Stimulated activated naive CD8-positive, alpha-beta T cell treated with anti-CD3 and anti-CD28 coated beads, Interleukin-15, Interleukin-2, amounts not matched to agents 100 ng/mL and 50 ng/mL, for 24 hours (primary cell): ENCODE measurements around the gene KLF13.

Source experiments
- H3K27ac Mint-ChIP-seq: one replicate; pipeline ENCODE4 v1.8.0; 2021; ENCODE audit warnings: mild to moderate bottlenecking, mixed read lengths
- H3K27me3 Mint-ChIP-seq: one replicate; pipeline ENCODE4 v1.8.0; 2021; ENCODE audit warnings: mixed read lengths
- H3K36me3 Mint-ChIP-seq: one replicate; pipeline ENCODE4 v1.8.0; 2021; ENCODE audit warnings: low read depth, mixed read lengths
- H3K4me1 Mint-ChIP-seq: one replicate; pipeline ENCODE4 v1.8.0; 2021; ENCODE audit warnings: low read depth, mixed read lengths
- H3K4me3 Mint-ChIP-seq: one replicate; pipeline ENCODE4 v1.8.0; 2021; ENCODE audit warnings: mild to moderate bottlenecking, mixed read lengths
- H3K9me3 Mint-ChIP-seq: one replicate; pipeline ENCODE4 v1.8.0; 2021; ENCODE audit warnings: mixed read lengths

Gene KLF13

GRCh38 chr15:31305375-31305774, 21.3 kb upstream of the KLF13 start:
- Mint-ChIP-seq H3K27me3 (no peaks in the 10 kb centered on the region), H3K4me1 (peaks cover 40% of the 10 kb centered on the region), H3K4me3 (no peak overlapping the region), H3K36me3 (no peaks in the 10 kb centered on the region), H3K9me3 (no peaks in the 10 kb centered on the region), H3K27ac (no peak overlapping the region)

- Mint-ChIP-seq H3K27me3 (no peaks in the 10 kb centered on the region), H3K36me3 (no peaks in the 10 kb centered on the region), H3K4me1 (peaks cover 40% of the 10 kb centered on the region), H3K4me3 (no peak overlapping the region), H3K9me3 (no peaks in the 10 kb centered on the region), H3K27ac (no peak overlapping the region)
These were observed 20.7 kb upstream of the KLF13 start for GRCh38 chr15:31305796-31306425.

DNA sequence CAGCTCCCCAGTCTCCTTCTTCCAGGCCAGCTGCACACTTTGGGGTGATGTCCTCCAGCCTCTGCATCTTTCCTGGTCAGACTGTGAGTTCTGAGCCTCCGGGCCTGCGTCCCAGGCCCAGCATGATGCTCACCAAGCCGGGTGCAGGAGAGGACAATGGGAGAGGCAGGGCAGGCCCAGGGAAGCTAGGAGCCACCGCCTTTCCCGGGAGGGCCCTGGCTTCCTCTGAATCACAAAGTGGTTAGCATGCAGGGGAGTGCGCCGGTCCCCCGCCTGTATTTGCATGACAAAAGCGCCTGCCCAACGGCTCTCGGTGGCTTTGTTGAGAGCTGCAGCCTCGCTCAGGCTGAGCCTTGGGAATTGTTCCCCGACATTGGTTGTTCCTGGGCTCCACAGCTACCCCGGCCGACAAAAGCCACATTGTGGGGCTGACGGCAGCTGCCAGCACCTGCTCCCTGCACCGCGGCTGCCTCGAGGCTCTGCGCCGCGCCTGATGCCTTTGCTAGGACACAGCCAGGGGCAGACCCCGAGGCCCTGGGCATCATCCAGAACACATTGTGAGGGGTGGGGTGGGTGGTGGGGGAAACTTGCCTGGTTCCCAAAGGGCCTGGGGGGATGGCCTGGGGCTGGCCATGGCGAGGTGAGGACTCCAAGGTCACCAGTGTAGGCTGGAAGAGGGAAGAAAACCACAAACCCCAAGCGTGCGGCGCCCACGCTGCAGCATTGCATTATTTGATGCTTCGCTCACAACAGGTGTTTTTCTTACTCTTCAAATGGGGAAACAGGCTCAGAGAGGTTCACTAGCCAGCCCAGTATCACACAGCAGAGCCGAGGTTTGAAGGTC, 20.0 kb upstream of the KLF13 start:
- Mint-ChIP-seq H3K9me3 (no peaks in the 10 kb centered on the region), H3K36me3 (no peaks in the 10 kb centered on the region), H3K27ac (no peak overlapping the region), H3K27me3 (no peaks in the 10 kb centered on the region), H3K4me1 (peaks cover 40% of the 10 kb centered on the region), H3K4me3 (no peak overlapping the region)

DNA sequence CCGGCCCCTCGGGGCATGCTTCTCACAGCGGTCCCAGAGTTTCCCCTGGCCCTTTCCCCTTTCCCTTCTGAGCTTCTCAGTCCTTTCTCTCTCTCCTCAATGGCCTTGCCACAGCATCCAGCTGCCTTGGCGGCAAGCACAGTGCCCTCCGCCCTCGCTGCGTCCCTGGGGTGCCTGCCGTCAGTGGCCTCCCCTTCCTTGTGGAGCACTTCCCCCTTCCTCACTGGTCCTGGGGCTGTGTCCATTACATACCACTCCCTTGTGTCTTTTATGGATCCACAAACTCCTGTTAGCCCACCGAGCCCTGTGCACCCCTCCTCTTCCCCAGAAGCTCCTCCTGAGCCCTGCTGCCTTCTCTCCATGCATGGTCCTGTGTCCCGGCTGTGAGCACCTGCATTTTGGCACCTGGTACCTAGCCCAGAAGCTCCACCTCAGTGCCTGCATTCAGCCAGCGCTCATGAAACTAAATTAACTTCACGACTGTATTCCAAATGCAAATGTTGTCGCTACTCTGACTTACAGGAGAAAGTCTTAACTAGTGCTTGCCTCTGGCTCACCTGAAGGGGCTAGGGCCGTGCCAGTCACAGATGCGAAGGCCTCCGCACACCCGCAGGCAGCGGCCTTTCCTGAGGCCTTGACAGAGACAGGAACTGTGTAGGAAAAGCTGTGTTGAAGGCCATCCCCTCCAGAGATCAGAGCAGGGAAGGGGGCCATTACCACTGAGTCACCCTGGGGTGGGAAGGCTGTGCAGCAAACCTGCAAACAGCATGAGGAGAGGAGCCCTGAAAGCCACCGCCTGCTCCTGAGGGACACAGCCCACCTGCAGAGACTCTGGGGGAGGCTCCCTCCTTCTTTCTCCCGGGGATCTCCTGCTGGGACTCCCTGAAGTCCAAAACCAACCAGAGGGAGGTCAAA, 19.1 kb upstream of the KLF13 start:
- H3K27ac Mint-ChIP-seq = no peak overlapping the region

GRCh38 chr15:31308185-31308639, 18.4 kb upstream of the KLF13 start:
- Mint-ChIP-seq H3K4me3 (no peak overlapping the region), H3K27ac (no peak overlapping the region), H3K9me3 (peaks cover 2% of the 10 kb centered on the region), H3K4me1 (peaks cover 28% of the 10 kb centered on the region), H3K27me3 (no peaks in the 10 kb centered on the region), H3K36me3 (no peaks in the 10 kb centered on the region)

More for the DNA sequence above, 19.1 kb upstream of the KLF13 start:
- H3K4me3 Mint-ChIP-seq = no peak overlapping the region
- peaks cover 35% of the 10 kb centered on the region for H3K4me1 Mint-ChIP-seq
- H3K27me3 Mint-ChIP-seq = no peaks in the 10 kb centered on the region
- no peaks in the 10 kb centered on the region for H3K36me3 Mint-ChIP-seq
- no peaks in the 10 kb centered on the region for H3K9me3 Mint-ChIP-seq

GRCh38 chr15:31309893-31310606, 16.6 kb upstream of the KLF13 start:
- H3K4me1 Mint-ChIP-seq = peaks cover 22% of the 10 kb centered on the region
- peaks cover 6% of the 10 kb centered on the region for H3K9me3 Mint-ChIP-seq
- no peak overlapping the region for H3K27ac Mint-ChIP-seq

DNA sequence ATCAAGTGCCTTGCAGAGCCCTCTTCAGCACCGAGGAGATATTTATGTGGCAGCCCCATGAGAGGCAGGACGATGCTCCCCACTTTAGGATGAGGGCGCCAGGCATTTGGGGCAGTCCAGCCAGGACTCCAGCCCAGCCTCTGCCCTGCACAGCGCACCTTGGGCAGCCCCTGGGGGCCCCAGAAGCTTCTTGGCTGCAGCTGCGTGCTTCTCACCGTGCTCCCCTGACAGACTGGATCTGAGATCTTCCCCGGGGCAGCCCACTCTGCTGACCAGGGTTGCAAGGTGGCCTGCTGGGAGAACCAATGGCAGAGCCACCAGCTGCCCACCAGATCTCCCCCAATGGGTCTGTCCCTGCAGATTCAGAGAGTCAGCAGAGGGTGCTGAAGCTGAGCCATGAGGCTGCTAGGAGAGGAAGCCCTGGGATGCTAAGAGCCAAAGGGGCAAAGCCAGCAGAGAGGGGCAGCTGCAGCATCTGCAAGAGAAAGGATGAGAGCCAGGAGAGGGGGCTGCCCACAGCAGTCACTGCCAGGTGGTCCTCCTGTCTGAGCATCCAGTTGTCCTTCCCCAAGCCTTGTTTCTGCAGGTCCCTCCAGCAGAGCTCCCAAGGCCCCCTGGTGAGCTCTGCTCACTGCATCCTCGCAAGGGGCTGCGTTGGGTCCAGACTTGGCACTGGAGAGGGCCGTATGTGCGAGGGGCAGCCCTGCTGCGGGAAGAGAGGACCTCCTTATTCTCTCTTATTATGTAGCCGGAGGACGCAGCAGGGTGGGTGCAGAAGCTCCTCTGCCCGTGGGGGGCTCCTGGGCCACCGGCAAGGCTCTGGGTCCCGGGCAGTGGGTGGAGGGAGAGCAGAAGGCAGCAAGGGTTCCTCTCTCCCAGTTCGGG, 14.7 kb upstream of the KLF13 start:
- Mint-ChIP-seq H3K9me3 (peaks cover 6% of the 10 kb centered on the region), H3K27ac (no peak overlapping the region), H3K4me1 (peaks cover 29% of the 10 kb centered on the region), H3K4me3 (no peak overlapping the region), H3K27me3 (no peaks in the 10 kb centered on the region), H3K36me3 (no peaks in the 10 kb centered on the region)

More at GRCh38 chr15:31309893-31310606, 16.6 kb upstream of the KLF13 start:
- Mint-ChIP-seq H3K4me3 (no peak overlapping the region), H3K36me3 (no peaks in the 10 kb centered on the region), H3K27me3 (no peaks in the 10 kb centered on the region)

GRCh38 chr15:31313223-31313622, 13.4 kb upstream of the KLF13 start:
- Mint-ChIP-seq H3K36me3 (no peaks in the 10 kb centered on the region), H3K4me1 (peaks cover 26% of the 10 kb centered on the region), H3K27ac (no peak overlapping the region), H3K9me3 (peaks cover 6% of the 10 kb centered on the region), H3K27me3 (no peaks in the 10 kb centered on the region), H3K4me3 (no peak overlapping the region)

GRCh38 chr15:31314380-31314779, 12.3 kb upstream of the KLF13 start:
- H3K36me3 Mint-ChIP-seq = no peaks in the 10 kb centered on the region
- H3K4me3 Mint-ChIP-seq = no peak overlapping the region
- H3K27me3 Mint-ChIP-seq = no peaks in the 10 kb centered on the region
- no peak overlapping the region for H3K27ac Mint-ChIP-seq
- H3K9me3 Mint-ChIP-seq = peaks cover 6% of the 10 kb centered on the region
- H3K4me1 Mint-ChIP-seq = peaks cover 25% of the 10 kb centered on the region

- Mint-ChIP-seq H3K4me1 (peaks cover 28% of the 10 kb centered on the region), H3K36me3 (no peaks in the 10 kb centered on the region), H3K9me3 (peaks cover 6% of the 10 kb centered on the region), H3K27ac (no peak overlapping the region), H3K27me3 (no peaks in the 10 kb centered on the region), H3K4me3 (no peak overlapping the region)
These were observed 10.4 kb upstream of the KLF13 start for GRCh38 chr15:31316135-31316795.

DNA sequence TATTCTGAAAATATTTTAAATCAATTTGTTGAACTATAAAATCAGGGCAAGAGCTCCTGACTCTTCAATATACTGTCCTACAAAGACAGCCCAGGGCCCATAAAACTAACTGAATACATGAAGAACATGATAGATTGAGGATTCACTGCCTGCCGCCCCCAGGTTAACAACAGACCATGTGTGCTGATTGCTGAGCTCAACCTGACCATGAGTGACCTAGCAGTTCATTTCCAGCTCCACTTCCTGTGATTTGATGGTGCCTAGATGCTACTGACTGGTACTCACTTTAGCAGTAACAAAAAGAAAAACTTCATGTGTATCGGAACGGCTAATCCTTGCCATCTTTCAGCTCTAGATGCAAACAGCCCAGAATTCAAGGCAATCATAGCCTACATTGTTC, 9.6 kb upstream of the KLF13 start:
- peaks cover 28% of the 10 kb centered on the region for H3K4me1 Mint-ChIP-seq
- peaks cover 6% of the 10 kb centered on the region for H3K9me3 Mint-ChIP-seq
- H3K27ac Mint-ChIP-seq = no peak overlapping the region
- no peak overlapping the region for H3K4me3 Mint-ChIP-seq
- no peaks in the 10 kb centered on the region for H3K36me3 Mint-ChIP-seq
- H3K27me3 Mint-ChIP-seq = no peaks in the 10 kb centered on the region

DNA sequence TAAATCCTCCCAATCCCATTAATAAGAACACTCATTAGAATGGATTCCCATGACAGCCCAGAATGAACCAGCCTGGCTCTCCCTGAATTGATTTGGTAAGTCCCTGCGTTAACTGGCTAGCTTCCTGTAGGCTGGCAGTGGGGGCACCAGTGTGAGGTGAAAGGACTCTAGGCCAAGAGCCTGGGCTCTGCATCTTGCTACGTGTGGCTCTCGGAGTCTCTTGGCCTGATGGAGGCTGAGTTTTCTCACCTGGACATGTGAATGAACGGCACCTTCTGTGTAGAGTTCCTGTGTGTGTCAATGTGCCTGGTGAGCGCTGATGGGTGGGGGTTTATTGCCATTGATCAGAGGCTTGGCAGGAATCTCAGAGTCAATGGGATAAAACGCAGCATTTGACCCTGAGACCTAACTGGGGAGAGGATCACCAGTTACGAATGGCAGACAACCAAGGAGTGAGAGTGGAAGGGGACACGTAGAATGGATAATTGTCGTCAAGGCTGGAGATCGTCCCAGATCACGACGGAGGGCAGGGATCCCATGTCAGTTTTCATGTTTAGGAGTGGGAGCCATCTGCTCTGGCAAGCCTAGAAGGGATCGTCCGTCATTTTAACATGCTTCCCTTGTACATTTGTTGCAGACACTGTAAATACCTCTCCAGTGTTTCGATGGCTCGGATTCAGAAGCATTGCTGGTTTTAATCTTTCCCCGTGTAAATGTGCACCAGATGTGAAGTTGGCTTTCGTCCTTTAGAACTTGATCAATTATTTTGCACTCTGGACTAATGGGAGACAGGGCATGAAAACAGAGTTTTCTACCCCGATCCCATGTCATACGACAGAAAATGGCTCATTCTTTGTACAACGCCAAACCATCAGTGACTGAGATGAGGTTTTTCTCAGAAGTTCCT, 9.0 kb upstream of the KLF13 start:
- Mint-ChIP-seq H3K4me3 (no peak overlapping the region), H3K27ac (no peak overlapping the region), H3K4me1 (peaks cover 30% of the 10 kb centered on the region)

More for the DNA sequence above, 9.0 kb upstream of the KLF13 start:
- no peaks in the 10 kb centered on the region for H3K36me3 Mint-ChIP-seq
- H3K27me3 Mint-ChIP-seq = no peaks in the 10 kb centered on the region
- H3K9me3 Mint-ChIP-seq = peaks cover 6% of the 10 kb centered on the region
